GM12801 (cell line): ENCODE measurements around the gene GDPD1.

Experiments
- CTCF ChIP-seq: IDR thresholded peaks from one replicate; pipeline ENCODE4 v1.5.1; 2011; ENCODE audit warnings: control low read depth; ENCODE audit not compliant: insufficient read length; ENCODE audit errors: extremely low read depth

The GDPD1 gene

GRCh38 chr17:59185997-59186396 lies 34.3 kb upstream of the GDPD1 start:
- TF ChIP-seq CTCF: no peak

GRCh38 chr17:59186850-59187249 lies 33.5 kb upstream of the GDPD1 start:
- TF ChIP-seq CTCF: no peak

- TF ChIP-seq CTCF: no peak
Observed at GRCh38 chr17:59190806-59191205, 29.5 kb upstream of the GDPD1 start.

- no peak for TF ChIP-seq CTCF
Observed at GRCh38 chr17:59193336-59193862, 26.9 kb upstream of the GDPD1 start.

- no peak for TF ChIP-seq CTCF
Observed at GRCh38 chr17:59199398-59199797, 20.9 kb upstream of the GDPD1 start.

- TF ChIP-seq CTCF: no peak
Observed at GRCh38 chr17:59202320-59202719, 18.0 kb upstream of the GDPD1 start.

- TF ChIP-seq CTCF: no peak
Observed at GRCh38 chr17:59219370-59219769, 941 bp upstream of the GDPD1 start.

- TF ChIP-seq CTCF: no peak
Observed at GRCh38 chr17:59219992-59220327, 351 bp upstream of the GDPD1 start.
